ENCODE results near the gene POMGNT2.
A peak's percentile ranks its signal among the peaks of the same experiment; 100 is the strongest.

Gene POMGNT2

DNA sequence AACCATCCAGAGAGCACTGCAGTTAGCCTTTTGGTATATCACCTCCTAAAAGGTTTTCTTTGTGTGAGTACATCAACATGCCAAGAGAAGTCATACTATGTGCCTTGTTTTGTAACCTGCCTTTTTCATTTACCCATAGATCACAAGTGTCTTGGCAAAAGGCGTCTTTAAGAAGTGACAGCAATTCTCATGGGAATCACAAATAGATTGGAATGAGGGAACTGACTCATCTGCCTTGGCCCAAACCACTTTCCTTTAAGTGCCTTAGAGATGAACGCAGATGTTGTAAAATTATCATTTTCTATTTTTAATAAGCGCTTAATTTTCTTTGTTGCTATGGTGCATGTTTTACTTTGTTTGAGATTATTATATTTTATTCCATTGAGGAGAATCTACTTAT, 20.7 kb upstream of the POMGNT2 start:
- H3K4me3 ChIP-seq (replicated peaks; ENCODE audit: low read depth, low read length): no peak overlapping the region
- no peak for DNase-seq (ENCODE audit: low read depth)
- TF ChIP-seq, protein P1, sequence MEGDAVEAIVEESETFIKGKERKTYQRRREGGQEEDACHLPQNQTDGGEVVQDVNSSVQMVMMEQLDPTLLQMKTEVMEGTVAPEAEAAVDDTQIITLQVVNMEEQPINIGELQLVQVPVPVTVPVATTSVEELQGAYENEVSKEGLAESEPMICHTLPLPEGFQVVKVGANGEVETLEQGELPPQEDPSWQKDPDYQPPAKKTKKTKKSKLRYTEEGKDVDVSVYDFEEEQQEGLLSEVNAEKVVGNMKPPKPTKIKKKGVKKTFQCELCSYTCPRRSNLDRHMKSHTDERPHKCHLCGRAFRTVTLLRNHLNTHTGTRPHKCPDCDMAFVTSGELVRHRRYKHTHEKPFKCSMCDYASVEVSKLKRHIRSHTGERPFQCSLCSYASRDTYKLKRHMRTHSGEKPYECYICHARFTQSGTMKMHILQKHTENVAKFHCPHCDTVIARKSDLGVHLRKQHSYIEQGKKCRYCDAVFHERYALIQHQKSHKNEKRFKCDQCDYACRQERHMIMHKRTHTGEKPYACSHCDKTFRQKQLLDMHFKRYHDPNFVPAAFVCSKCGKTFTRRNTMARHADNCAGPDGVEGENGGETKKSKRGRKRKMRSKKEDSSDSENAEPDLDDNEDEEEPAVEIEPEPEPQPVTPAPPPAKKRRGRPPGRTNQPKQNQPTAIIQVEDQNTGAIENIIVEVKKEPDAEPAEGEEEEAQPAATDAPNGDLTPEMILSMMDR (IDR thresholded peaks at IDR 0.05; ENCODE audit: low read length, missing control alignments): no peak

DNA sequence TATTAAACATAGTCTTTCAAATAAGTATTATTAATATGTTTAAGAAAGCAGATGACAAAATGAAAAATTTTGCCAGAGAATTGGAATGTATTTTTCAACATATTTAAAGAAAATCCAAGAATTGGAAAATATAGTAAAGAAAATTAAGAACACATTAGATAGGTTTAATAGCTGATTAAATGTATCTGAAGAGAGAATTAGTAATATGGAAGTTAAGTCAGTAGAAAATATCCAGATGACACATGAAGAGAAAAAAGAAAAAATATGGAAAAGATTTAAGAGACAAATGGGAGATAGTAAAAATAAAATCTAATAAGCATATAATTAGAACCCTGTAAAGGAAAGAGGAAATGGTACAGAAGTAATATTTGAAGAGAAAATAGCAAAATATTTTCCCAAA, 18.0 kb upstream of the POMGNT2 start:
- H3K4me3 ChIP-seq (replicated peaks; ENCODE audit: low read depth, low read length): no peak overlapping the region
- TF ChIP-seq, protein P1 (IDR thresholded peaks at IDR 0.05; ENCODE audit: low read length, missing control alignments): no peak
- DNase-seq (ENCODE audit: low read depth): no peak

DNA sequence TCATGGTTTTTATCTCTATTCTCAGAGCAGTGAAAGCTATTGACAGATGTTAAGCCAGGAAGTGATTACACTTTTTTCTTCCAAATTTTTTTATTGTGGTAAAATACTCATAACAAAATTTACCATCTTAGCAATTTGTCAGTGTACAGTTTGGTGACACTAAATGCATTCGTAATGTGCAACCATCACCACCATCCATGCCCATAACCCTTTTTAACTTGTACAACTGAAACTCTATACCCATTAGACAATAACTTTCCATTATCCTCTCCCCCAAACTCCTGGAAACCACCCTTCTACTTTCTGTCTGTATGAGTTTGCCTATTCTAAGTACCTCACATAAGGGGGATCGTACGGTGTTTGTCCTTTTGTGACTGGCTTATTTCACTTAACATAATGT, 15.1 kb upstream of the POMGNT2 start:
- TF ChIP-seq, protein P1 (IDR thresholded peaks at IDR 0.05; ENCODE audit: low read length, missing control alignments): no peak
- no peak for DNase-seq (ENCODE audit: low read depth)
- no peak overlapping the region for H3K4me3 ChIP-seq (replicated peaks; ENCODE audit: low read depth, low read length)

DNA sequence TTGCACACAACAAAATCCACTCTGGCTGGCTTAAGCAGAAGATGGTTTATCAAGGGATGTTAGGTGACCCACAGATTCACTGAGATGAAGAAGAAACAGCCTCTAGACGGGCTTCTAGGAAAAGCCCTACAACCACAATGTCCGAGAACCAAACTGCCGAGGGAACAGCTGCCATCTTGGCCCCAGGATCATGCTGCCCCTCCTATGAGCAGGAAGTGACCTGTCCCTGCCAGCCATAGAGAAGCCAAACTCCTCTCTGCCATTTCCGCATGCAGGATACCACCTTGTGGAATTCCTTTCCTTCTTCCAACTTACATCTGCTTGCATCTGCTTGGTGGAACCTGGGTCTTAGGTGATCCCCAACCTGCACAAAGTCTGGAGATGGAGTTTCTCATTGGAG, 11.4 kb upstream of the POMGNT2 start:
- DNase-seq (ENCODE audit: low read depth): no peak
- TF ChIP-seq, protein P1 (IDR thresholded peaks at IDR 0.05; ENCODE audit: low read length, missing control alignments): no peak

DNA sequence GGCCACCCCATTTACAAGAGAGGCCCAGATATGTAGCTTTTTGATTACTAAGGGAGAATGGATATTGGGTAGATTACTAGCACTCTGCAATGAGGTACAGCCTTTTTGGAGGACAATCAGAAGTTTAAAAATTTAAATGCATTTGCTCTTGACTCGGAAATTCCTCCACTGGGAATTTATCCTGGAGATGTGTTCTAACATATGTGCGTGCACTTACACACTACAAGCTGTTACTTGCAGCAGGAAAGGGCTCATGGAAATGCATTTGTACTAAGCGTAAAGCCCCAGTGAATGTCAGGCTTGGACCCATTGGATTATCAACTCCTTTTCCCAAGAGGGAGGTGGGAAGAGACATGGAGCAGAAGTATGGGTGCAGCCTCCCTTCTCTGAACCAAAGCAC, 7.8 kb upstream of the POMGNT2 start:
- TF ChIP-seq, protein P1 (IDR thresholded peaks at IDR 0.05; ENCODE audit: low read length, missing control alignments): no peak
- no peak for DNase-seq (ENCODE audit: low read depth)

More for the DNA sequence above, 11.4 kb upstream of the POMGNT2 start:
- H3K4me3 ChIP-seq (replicated peaks; ENCODE audit: low read depth, low read length): no peak overlapping the region

DNA sequence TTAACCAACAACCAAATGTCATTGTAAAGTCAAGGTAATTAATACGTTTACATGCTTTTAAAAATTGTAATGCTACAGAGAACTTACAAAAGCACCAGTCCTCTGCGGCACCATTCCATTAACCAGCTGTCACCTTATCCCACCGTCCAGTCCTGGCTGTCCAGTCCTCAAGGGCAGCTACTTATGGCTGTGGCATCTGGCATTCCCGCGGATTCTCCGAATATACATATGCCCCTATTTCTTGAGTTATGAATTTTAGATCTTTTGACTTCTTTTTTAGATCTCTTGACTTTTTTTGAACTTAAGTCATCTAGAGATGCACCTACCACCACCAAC, 382 bp upstream of the POMGNT2 start:
- no peak for DNase-seq (ENCODE audit: low read depth)
- peak overlapping the region; percentile 27 for H3K4me3 ChIP-seq (replicated peaks; ENCODE audit: low read depth, low read length)
- TF ChIP-seq, protein P1 (IDR thresholded peaks at IDR 0.05; ENCODE audit: low read length, missing control alignments): no peak

More for the DNA sequence above, 7.8 kb upstream of the POMGNT2 start:
- H3K4me3 ChIP-seq (replicated peaks; ENCODE audit: low read depth, low read length): no peak overlapping the region

DNA sequence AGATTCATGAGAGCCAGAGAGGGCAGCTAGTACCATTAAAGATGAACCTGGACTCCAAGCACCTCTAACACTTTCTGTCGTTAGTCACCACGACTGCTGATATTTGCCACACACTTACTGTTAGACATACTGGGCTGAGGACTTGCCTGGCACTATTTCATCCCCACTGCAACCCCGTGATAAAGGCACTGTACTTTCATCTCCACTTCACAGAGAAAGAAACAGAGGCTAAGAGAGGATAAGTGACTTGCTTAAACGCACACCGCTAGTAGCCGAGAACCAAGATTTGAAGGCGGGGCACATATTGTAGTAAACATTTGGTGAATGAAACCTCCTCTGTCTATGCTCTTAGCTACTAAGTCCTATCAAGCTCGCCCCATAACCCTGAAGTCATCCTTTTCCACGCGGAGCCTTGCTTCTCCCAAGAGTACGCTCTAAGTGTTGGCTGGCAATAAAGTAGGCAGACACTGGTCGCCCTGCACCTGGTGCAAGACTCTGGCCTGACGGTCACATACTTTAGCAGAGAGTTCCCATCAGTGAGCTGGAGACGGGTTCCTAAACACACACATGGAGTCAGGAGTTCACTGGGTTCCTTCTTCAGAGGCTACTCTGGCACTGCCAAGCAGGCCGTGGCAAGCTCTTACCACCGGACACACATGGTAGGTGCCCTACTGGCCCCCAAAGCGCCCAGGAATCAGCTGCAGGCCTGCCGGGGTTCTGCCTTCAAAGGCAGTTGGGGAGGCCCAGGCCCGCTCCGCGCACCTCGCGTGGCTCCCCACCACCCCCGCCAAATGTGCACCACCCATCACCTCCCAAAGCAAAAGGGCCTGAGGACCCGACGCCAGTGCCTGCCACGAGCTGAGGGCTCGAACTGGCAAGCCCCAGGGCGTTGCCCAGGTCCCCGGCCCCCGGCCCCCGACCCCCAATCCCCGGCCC, 951 bp downstream of the POMGNT2 start:
- DNase-seq (ENCODE audit: low read depth): no peak
- TF ChIP-seq, protein P1 (IDR thresholded peaks at IDR 0.05; ENCODE audit: low read length, missing control alignments): no peak
- H3K4me3 ChIP-seq (replicated peaks; ENCODE audit: low read depth, low read length): peak overlapping the region; percentile 67
